MCF 10A (cell line): ENCODE measurements around the gene IMPG2. TPM values are rescaled to one million over a fixed set of nuclear protein-coding genes. Genes with fewer than 3 reads are reported as not detected.

Experiments used
- BruUV-seq: library from RNA; stranded (reverse); fragments of 400-500 nt; replicated peaks from 2 replicates; lab custom pipeline; 2021; lab: Mats Ljungman, UMichigan
- CTCF ChIA-PET: fragments of 300-600 bp; sonication (Branson Sonifier 250); formaldehyde crosslinking; extraction: SDS; loops from one replicate; lab custom pipeline; 2021; ENCODE audit warnings: antibody characterized with exemption, inconsistent platforms; lab: Yijun Ruan, JAX
- POLR2A ChIA-PET: fragments of 300-600, 350-650 bp; sonication (Branson Sonifier 250); formaldehyde crosslinking; extraction: SDS; loops from one replicate; lab custom pipeline; 2020; ENCODE audit warnings: antibody characterized with exemption, inconsistent platforms; lab: Yijun Ruan, JAX
- DNase-seq: peaks from one replicate; pipeline ENCODE4 v3.0.0-alpha.2; 2018; ENCODE audit not compliant: unreplicated experiment
- H3K27ac Mint-ChIP-seq: one replicate; pipeline ENCODE4 v1.8.0; 2022; ENCODE audit warnings: mild to moderate bottlenecking, low read depth, mixed read lengths; ENCODE audit not compliant: unreplicated experiment
- H3K27me3 Mint-ChIP-seq: one replicate; pipeline ENCODE4 v1.8.0; 2022; ENCODE audit warnings: mixed read lengths; ENCODE audit not compliant: insufficient read depth, unreplicated experiment
- H3K36me3 Mint-ChIP-seq: one replicate; pipeline ENCODE4 v1.8.0; 2022; ENCODE audit warnings: mild to moderate bottlenecking, moderate library complexity, mixed read lengths; ENCODE audit not compliant: insufficient read depth, unreplicated experiment
- H3K4me1 Mint-ChIP-seq: one replicate; pipeline ENCODE4 v1.8.0; 2022; ENCODE audit warnings: mixed read lengths; ENCODE audit not compliant: insufficient read depth, unreplicated experiment
- H3K4me3 Mint-ChIP-seq: one replicate; pipeline ENCODE4 v1.8.0; 2022; ENCODE audit warnings: mild to moderate bottlenecking, moderate library complexity, mixed read lengths; ENCODE audit not compliant: unreplicated experiment
- H3K9me3 Mint-ChIP-seq: one replicate; pipeline ENCODE4 v1.8.0; 2022; ENCODE audit warnings: mixed read lengths; ENCODE audit not compliant: unreplicated experiment
- intact Hi-C: fragments of 100-400 bp; cut with micrococcal nuclease; formaldehyde crosslinking; loops from 2 replicates; pipeline ENCODE4 v1.14.1; 2022
- total RNA-seq: library from RNA; stranded (reverse); gene quantifications from 2 replicates; pipeline ENCODE4 v1.2.3, GENCODE V29; 2022
- TF ChIP-seq, protein P1 (sequence below): fragments of 200-600 bp; IDR thresholded peaks from one replicate; pipeline ENCODE4 v1.8.0; 2022; ENCODE audit warnings: antibody characterized with exemption, mild to moderate bottlenecking; ENCODE audit not compliant: unreplicated experiment

IMPG2 gene
- total RNA-seq, 1 experiment from 2014 or later = 0.26 TPM

DNA sequence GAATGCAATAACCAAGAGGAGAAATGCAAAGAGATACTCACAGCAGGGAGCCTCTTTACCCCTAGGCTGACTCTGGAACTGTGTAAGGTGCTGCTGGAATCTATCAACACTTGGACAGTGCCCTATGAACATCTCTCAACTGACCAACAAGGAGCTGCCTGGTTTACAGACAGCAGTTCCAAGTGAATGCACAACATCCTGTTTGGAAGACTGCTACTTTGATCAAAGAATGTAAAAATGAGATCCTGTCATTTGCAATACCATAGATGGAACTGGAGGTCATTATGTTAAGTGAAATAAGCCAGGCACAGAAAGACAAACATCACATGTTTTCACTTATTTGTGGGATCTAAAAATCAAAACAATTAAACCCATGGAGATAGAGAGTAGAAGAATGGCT lies 136.3 kb downstream of the IMPG2 start:
- no peak for DNase-seq
- Mint-ChIP-seq H3K27ac (no peak overlapping the region), H3K27me3 (no peaks in the 10 kb centered on the region), H3K4me1 (peaks cover 4% of the 10 kb centered on the region), H3K9me3 (peaks cover 8% of the 10 kb centered on the region), H3K4me3 (no peak overlapping the region), H3K36me3 (no peaks in the 10 kb centered on the region)
- no TSS peak for BruUV-seq
- intact Hi-C loops = no loop called here
- TF ChIP-seq, protein P1, sequence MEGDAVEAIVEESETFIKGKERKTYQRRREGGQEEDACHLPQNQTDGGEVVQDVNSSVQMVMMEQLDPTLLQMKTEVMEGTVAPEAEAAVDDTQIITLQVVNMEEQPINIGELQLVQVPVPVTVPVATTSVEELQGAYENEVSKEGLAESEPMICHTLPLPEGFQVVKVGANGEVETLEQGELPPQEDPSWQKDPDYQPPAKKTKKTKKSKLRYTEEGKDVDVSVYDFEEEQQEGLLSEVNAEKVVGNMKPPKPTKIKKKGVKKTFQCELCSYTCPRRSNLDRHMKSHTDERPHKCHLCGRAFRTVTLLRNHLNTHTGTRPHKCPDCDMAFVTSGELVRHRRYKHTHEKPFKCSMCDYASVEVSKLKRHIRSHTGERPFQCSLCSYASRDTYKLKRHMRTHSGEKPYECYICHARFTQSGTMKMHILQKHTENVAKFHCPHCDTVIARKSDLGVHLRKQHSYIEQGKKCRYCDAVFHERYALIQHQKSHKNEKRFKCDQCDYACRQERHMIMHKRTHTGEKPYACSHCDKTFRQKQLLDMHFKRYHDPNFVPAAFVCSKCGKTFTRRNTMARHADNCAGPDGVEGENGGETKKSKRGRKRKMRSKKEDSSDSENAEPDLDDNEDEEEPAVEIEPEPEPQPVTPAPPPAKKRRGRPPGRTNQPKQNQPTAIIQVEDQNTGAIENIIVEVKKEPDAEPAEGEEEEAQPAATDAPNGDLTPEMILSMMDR = no peak
- ChIA-PET POLR2A (interaction anchor here (0.5 kb wide), 1 partner anchor 9 kb away, joined by 4 read pairs; no protein-coding TSS in a partner anchor), CTCF (no interaction called here)

GRCh38 chr3:101183151-101183550 lies 137.2 kb downstream of the IMPG2 start:
- POLR2A ChIA-PET = interaction anchor here (1.8 kb wide), 1 partner anchor 11 kb away, joined by 4 read pairs; no protein-coding TSS in a partner anchor
- H3K36me3 Mint-ChIP-seq = no peaks in the 10 kb centered on the region
- CTCF ChIA-PET = interaction anchor here (1.7 kb wide), 1 partner anchor 113 kb away, joined by 4 read pairs; no protein-coding TSS in a partner anchor
- H3K9me3 Mint-ChIP-seq = peaks cover 8% of the 10 kb centered on the region
- H3K27me3 Mint-ChIP-seq = no peaks in the 10 kb centered on the region
- BruUV-seq = no TSS peak
- TF ChIP-seq, protein P1 = no peak
- no peak overlapping the region for H3K27ac Mint-ChIP-seq
- intact Hi-C loops = no loop called here
- no peak overlapping the region for H3K4me3 Mint-ChIP-seq
- H3K4me1 Mint-ChIP-seq = no peaks in the 10 kb centered on the region
- DNase-seq = no peak

- Mint-ChIP-seq H3K4me3 (no peak overlapping the region), H3K4me1 (no peaks in the 10 kb centered on the region), H3K27me3 (no peaks in the 10 kb centered on the region), H3K36me3 (no peaks in the 10 kb centered on the region), H3K9me3 (peaks cover 8% of the 10 kb centered on the region), H3K27ac (no peak overlapping the region)
- BruUV-seq = no TSS peak
- TF ChIP-seq, protein P1 = no peak
- POLR2A ChIA-PET = interaction anchor here (0.7 to 1.8 kb wide), 2 partner anchors 11 to 366 kb away, joined by 3 to 4 read pairs; no protein-coding TSS in a partner anchor
- intact Hi-C loops = no loop called here
- DNase-seq = peak; percentile 72
- CTCF ChIA-PET = interaction anchor here (0.5 to 1.7 kb wide), 4 partner anchors 8 to 390 kb away, joined by 3 to 5 read pairs (median 4); no protein-coding TSS in a partner anchor
Measured at GRCh38 chr3:101182734-101183133, 137.6 kb downstream of the IMPG2 start.

GRCh38 chr3:101181801-101182200 lies 138.6 kb downstream of the IMPG2 start:
- Mint-ChIP-seq H3K27me3 (no peaks in the 10 kb centered on the region), H3K4me1 (no peaks in the 10 kb centered on the region), H3K9me3 (peaks cover 8% of the 10 kb centered on the region), H3K36me3 (no peaks in the 10 kb centered on the region), H3K4me3 (no peak overlapping the region), H3K27ac (no peak overlapping the region)
- POLR2A ChIA-PET = interaction anchor here (0.7 to 1.8 kb wide), 2 partner anchors 12 to 227 kb away, joined by 3 to 4 read pairs; no protein-coding TSS in a partner anchor
- CTCF ChIA-PET = interaction anchor here (0.7 to 1.7 kb wide), 2 partner anchors 9 to 112 kb away, joined by 3 to 4 read pairs; no protein-coding TSS in a partner anchor
- TF ChIP-seq, protein P1 = no peak
- intact Hi-C loops = no loop called here
- DNase-seq = no peak
- BruUV-seq = no TSS peak
